Aorta (tissue), 5 donors: ENCODE data around the gene CPNE7. TPM values are rescaled to one million over a fixed set of nuclear protein-coding genes. Genes with fewer than 3 reads are reported as not detected.

ENCODE experiments used
- ATAC-seq: fragments of 200-7000 bp; cut with Tn5 transposase; one replicate; pipeline ENCODE4 v1.9.1; 2022; ENCODE audit warnings: moderate library complexity; ENCODE audit not compliant: low FRiP score
- DNase-seq, 2 donors: peaks; one replicate each; pipeline ENCODE4 v3.0.0-alpha.2; 2020
- H3K27ac ChIP-seq, 2 donors: one replicate each; pipeline ENCODE4 v1.5.1; 2013; ENCODE audit warnings: low read length in 2 of 2, mild to moderate bottlenecking in 2 of 2, moderate library complexity in 2 of 2, control low read depth in 1 of 2, inconsistent platforms in 1 of 2, low read depth in 1 of 2
- H3K27me3 ChIP-seq, 2 donors: one replicate each; pipeline ENCODE4 v1.6.1; 2013; ENCODE audit warnings: control low read depth in 1 of 2, low read length in 1 of 2, mild to moderate bottlenecking in 1 of 2, moderate library complexity in 1 of 2; ENCODE audit not compliant: insufficient read depth in 2 of 2, control insufficient read depth in 1 of 2
- H3K36me3 ChIP-seq, 2 donors: one replicate each; pipeline ENCODE4 v1.6.1; 2013; ENCODE audit warnings: control low read depth in 1 of 2, low read length in 1 of 2, mild to moderate bottlenecking in 1 of 2; ENCODE audit not compliant: insufficient read depth in 2 of 2, control insufficient read depth in 1 of 2
- H3K4me1 ChIP-seq, 2 donors: one replicate each; pipeline ENCODE4 v1.6.1; 2013; ENCODE audit warnings: low read length in 2 of 2, control low read depth in 1 of 2, mild to moderate bottlenecking in 1 of 2, moderate library complexity in 1 of 2; ENCODE audit not compliant: insufficient read depth in 2 of 2, control insufficient read depth in 1 of 2
- H3K4me3 ChIP-seq, 2 donors: one replicate each; pipeline ENCODE4 v1.5.1; 2013; ENCODE audit warnings: low read length in 2 of 2, control low read depth in 1 of 2, mild to moderate bottlenecking in 1 of 2
- H3K9me3 ChIP-seq: one replicate; pipeline ENCODE4 v1.6.1; 2013; ENCODE audit warnings: mild to moderate bottlenecking, low read length; ENCODE audit not compliant: control insufficient read depth
- WGBS, 2 donors: extraction: QIAGEN DNeasy Blood & Tissue Kit; methylation state at CpG; one replicate each; pipeline ENCODE4 v1.1.7; 2013; 5-methylcytosine and 5-hydroxymethylcytosine counted together
- intact Hi-C, 2 donors: fragments of 100-400 bp; cut with DNase I; formaldehyde crosslinking; loops; one replicate each; pipeline versions ENCODE4 v1.14.2 to v1.15.0; 2022
- polyA plus RNA-seq, 2 donors: library from polyadenylated mRNA; stranded (reverse); fragments of 200-250 nt; gene quantifications; one replicate each; pipeline ENCODE4 v1.2.3, GENCODE V29; 2013
- total RNA-seq, 2 donors: library from RNA; stranded (reverse); fragmentation: NEBNext Ultra II Directional; extraction: Animal tissue kit (Norgen Biotek cat#: 25700); gene quantifications; one replicate each; pipeline ENCODE4 v1.2.1, GENCODE V29; 2021
- donor health status: healthy with polysubstance abuse.
- donor health status: Bipolar disorder and iron deficiency.
- donor health status: DM: no; HTN: no; CAD: no.
- donor health status: DM: no; HTN: no; CAD: no.
- donor health status: DM: yes; HTN: yes; CAD: no.

Gene CPNE7
- total and polyA plus RNA-seq, 4 donors, result 0.13 to 0.69 (median 0.39) TPM

DNA sequence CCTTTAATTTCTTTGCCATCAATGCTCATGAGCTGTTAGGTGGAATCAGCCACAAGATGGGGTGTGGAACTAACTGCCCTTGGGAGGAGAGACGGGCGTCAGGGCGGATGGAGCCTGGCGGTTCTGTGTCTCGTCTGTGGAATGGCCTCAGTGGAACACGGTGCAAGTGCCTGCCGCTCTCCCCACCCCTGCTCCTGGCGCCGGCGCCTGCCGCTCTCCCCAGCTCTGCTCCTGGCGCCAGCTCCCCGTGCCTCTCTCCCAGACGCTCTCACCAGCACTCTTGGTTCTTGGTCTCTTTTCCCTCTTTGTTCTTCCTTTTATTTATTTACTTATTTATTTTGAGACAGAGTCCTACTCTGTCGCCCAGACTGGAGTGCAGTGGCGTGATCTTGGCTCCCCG lies 28.3 kb upstream of the CPNE7 start:
- no peak overlapping the region for H3K4me3 ChIP-seq
- no peaks in the 10 kb centered on the region for H3K9me3 ChIP-seq
- ATAC-seq (no peak), DNase-seq (no peak)
- peaks cover 0 to 7% of the 10 kb centered on the region in 2 donors for H3K36me3 ChIP-seq
- 94% methylated on average over 17 of the region's 17 CpGs for WGBS, 2 donors
- intact Hi-C loops, result no loop called here
- H3K27me3 ChIP-seq, result no peaks in the 10 kb centered on the region
- H3K27ac ChIP-seq, result no peak overlapping the region
- no peaks in the 10 kb centered on the region for H3K4me1 ChIP-seq

DNA sequence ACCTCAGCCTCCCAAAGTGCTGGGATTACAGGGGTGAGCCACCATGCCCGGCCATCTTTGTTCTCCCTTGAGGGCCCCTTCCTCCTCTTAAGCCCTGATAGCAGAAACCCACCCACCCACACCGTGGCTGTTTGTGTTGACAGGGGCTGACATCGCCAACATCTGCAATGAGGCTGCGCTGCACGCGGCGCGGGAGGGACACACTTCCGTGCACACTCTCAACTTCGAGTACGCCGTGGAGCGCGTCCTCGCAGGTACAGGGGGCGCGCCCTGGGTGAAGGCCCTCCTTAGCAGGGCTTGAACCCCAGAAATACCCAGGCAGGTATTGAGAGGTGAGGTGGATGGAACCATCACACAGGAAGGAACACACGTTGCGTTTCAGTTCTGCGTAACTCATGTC lies 27.7 kb upstream of the CPNE7 start:
- peaks cover 0 to 7% of the 10 kb centered on the region in 2 donors for H3K36me3 ChIP-seq
- 93 to 96% methylated on average over 20 of the region's 20 CpGs for WGBS, 2 donors

DNA sequence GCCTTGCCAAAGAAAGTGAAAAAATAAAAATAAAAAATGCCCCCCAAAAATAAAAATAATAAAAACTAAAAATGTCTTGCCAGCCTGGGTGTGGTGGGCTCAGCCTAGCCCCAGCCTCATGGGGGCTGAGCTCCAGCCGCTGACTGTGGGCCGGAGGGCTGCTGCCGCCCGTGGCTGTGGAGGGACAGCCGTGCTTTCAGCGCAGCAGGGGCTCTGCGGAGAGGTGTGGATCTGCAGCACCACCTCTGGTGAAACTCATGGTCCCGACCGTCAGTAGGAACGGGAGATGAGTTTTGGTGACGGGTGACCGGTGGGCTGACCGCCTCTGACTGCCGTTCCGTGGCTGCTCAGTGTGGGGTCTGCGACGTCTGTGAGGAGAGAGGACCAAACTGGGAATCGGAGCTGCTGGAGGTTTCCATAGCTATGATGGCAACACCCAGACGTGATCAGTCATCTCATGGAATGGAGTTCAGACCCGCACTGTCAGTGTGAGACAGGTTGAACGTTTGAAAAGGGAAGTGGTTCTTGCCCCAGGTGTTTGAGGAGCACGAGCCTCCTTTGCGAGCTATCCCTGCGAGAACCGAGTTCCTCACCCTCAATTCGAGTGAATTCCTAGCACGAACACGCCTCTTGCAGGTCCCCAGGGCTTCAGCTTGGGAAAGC lies 27.1 kb upstream of the CPNE7 start:
- 87 to 89% methylated on average over 28 of the region's 28 CpGs for WGBS, 2 donors
- H3K27ac ChIP-seq, result no peak overlapping the region

More for the DNA sequence above, 27.7 kb upstream of the CPNE7 start:
- intact Hi-C loops, result no loop called here
- H3K27me3 ChIP-seq, result no peaks in the 10 kb centered on the region
- H3K27ac ChIP-seq, result no peak overlapping the region
- no peaks in the 10 kb centered on the region for H3K4me1 ChIP-seq
- H3K4me3 ChIP-seq, result no peak overlapping the region
- no peak for DNase-seq
- no peak for ATAC-seq
- no peaks in the 10 kb centered on the region for H3K9me3 ChIP-seq

DNA sequence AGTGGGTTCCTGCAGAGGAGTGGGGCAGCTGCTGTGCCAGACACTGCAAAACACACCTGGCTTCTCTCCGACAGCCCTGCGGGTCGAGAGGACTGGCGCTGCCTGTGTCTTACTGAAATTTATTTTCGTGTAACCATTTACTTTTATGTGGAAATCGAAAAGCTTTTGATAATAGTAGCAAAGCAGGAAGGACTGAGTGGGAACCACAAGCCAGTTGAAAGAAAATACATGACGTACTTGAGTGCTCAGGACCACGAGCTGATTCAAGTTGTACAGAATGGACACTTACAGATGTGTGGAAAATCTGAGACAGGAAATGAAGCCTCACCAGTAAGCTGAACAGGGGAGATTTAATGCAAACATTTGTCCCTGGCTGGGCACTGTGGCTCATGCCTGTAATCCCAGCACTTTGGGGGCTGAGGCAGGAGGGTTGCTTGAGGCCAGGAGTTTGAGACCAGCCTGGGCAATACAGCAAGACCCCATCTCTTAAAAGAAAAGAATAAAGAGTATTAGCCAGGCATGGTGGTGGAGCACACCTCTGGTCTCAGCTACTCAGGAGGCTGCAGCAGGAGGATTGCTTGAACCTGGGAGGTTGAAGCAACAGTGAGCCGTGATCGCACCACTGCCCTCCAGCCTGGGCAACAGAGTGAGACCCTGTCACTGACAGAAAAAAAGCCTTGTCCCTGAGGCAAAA lies 26.4 kb upstream of the CPNE7 start:
- no peaks in the 10 kb centered on the region for H3K27me3 ChIP-seq
- no peaks in the 10 kb centered on the region for H3K9me3 ChIP-seq
- WGBS, 2 donors, result 91 to 94% methylated on average over 10 of the region's 10 CpGs
- H3K36me3 ChIP-seq, result peaks cover 0 to 7% of the 10 kb centered on the region in 2 donors
- no peak overlapping the region for H3K4me3 ChIP-seq
- intact Hi-C loops, result no loop called here
- ATAC-seq (no peak), DNase-seq (no peak)
- no peaks in the 10 kb centered on the region for H3K4me1 ChIP-seq
- H3K27ac ChIP-seq, result no peak overlapping the region

More for the DNA sequence above, 27.1 kb upstream of the CPNE7 start:
- no peaks in the 10 kb centered on the region for H3K27me3 ChIP-seq
- H3K4me1 ChIP-seq, result no peaks in the 10 kb centered on the region
- intact Hi-C loops, result no loop called here
- peaks cover 0 to 7% of the 10 kb centered on the region in 2 donors for H3K36me3 ChIP-seq
- ATAC-seq, result no peak
- DNase-seq, result no peak
- H3K4me3 ChIP-seq, result no peak overlapping the region
- no peaks in the 10 kb centered on the region for H3K9me3 ChIP-seq

DNA sequence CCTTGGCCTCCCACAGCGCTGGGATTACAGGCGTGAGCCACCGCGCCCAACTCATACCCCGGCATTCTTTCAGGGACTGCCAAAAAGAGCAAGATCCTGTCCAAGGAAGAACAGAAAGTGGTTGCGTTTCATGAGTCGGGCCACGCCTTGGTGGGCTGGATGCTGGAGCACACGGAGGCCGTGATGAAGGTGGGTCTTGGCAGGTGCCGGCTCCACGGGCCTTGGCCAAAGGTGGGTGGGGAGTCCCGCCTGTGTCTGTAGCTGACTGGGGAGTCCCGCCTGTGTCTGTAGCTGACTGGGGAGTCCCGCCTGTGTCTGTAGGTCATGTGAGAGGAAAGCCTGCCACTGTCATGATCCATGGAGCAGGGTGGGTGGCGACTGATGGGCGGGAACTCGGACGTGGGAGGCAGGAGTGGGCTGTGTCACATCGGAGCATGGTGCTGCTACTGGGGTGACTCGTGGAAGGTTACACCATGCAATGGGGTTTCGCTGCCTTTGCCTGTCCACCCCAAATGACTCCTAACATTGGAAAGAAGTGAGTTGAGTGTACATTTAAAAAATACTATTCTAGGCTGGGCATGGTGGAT lies 25.0 kb upstream of the CPNE7 start:
- Histone ChIP-seq H3K4me1 (no peaks in the 10 kb centered on the region), H3K4me3 (no peak overlapping the region), H3K27me3 (no peaks in the 10 kb centered on the region), H3K27ac (no peak overlapping the region), H3K36me3 (peaks cover 0 to 10% of the 10 kb centered on the region in 2 donors), H3K9me3 (no peaks in the 10 kb centered on the region)
- ATAC-seq (no peak), DNase-seq (no peak)
- intact Hi-C loops, result no loop called here
- 91 to 92% methylated on average over 22 of the region's 22 CpGs for WGBS, 2 donors

DNA sequence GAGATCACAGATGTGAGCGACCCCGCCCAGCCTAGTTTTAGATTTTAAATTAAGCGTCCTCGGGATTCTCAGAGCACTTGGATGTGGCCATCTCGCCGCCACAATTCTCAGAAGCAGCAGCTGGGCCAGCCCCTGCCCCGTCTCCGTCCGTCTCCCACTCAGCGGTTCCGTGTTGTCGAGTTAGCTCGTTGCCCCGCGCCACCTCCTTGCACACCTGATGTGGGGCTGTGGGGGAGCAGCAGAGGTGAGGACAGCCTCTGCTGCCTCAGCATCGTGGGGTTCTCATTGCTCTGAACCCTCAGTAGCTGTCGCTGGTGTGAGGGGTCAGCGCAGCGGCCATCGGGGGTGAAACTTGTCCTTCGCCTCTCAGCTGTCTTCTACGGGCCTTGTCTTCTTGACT lies 23.2 kb upstream of the CPNE7 start:
- 95% methylated on average over 22 of the region's 22 CpGs for WGBS, 2 donors
- Histone ChIP-seq H3K4me3 (no peak overlapping the region), H3K36me3 (peaks cover 0 to 7% of the 10 kb centered on the region in 2 donors), H3K27me3 (no peaks in the 10 kb centered on the region), H3K27ac (no peak overlapping the region), H3K9me3 (no peaks in the 10 kb centered on the region), H3K4me1 (no peaks in the 10 kb centered on the region)
- DNase-seq (no peak), ATAC-seq (no peak)
- intact Hi-C loops, result no loop called here

DNA sequence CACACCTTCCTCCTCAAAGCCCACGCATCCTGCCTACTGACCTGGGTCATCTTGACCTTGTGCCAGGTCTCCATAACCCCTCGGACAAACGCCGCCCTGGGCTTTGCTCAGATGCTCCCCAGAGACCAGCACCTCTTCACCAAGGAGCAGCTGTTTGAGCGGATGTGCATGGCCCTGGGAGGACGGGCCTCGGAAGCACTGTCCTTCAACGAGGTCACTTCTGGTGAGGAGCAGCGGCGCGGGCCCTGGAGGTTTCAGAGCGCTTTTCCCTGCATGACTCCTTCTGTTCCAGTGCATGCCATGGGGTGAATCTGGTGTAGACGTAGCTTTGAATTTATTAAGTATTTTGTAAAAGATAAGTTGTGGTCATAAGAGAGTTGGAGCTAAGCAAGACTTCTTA lies 22.6 kb upstream of the CPNE7 start:
- Histone ChIP-seq H3K36me3 (peaks cover 0 to 7% of the 10 kb centered on the region in 2 donors), H3K4me3 (no peak overlapping the region), H3K27me3 (no peaks in the 10 kb centered on the region), H3K27ac (no peak overlapping the region), H3K9me3 (no peaks in the 10 kb centered on the region), H3K4me1 (no peaks in the 10 kb centered on the region)
- ATAC-seq (no peak), DNase-seq (no peak)
- WGBS, 2 donors, result 91 to 95% methylated on average over 13 of the region's 13 CpGs
- intact Hi-C loops, result no loop called here

DNA sequence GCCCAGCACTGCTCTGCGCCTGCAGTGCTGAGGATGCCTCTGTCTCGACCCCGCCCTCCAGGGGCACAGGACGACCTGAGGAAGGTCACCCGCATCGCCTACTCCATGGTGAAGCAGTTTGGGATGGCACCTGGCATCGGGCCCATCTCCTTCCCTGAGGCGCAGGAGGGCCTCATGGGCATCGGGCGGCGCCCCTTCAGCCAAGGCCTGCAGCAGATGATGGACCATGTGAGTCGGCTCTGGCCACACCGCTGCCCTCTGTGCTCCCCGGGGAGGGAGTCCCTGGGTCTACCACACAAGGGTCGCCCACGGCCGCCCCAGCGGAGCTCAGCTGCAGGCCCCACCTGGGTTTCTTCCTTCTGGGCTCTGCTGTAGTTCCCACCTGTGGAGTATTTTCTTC lies 21.8 kb upstream of the CPNE7 start:
- Histone ChIP-seq H3K4me1 (no peaks in the 10 kb centered on the region), H3K36me3 (peaks cover 0 to 7% of the 10 kb centered on the region in 2 donors), H3K27me3 (no peaks in the 10 kb centered on the region), H3K27ac (no peak overlapping the region), H3K9me3 (no peaks in the 10 kb centered on the region), H3K4me3 (no peak overlapping the region)
- DNase-seq, result no peak
- ATAC-seq, result no peak
- intact Hi-C loops, result no loop called here
- WGBS, 2 donors, result 92 to 94% methylated on average over 18 of the region's 18 CpGs

DNA sequence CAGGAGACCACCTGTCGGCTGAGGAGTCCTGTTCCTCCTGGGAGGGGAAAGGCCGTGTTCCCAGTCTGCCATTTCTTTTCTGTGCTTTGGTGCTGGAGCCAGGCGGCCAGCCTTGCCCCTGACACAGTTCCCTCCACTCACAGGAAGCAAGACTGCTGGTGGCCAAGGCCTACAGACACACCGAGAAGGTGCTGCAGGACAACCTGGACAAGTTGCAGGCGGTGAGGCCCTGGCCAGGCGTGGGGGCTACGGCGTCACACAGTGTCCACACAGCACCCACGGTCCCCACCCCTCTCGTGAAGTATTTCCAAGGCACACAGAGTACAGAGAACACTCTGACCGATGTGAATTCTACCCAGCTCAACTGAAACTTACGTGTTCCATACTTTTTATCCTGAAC lies 21.2 kb upstream of the CPNE7 start:
- no peaks in the 10 kb centered on the region for H3K4me1 ChIP-seq
- H3K27ac ChIP-seq, result no peak overlapping the region
- no peak overlapping the region for H3K4me3 ChIP-seq
- WGBS, 2 donors, result 92% methylated on average over 12 of the region's 12 CpGs
- H3K36me3 ChIP-seq, result peaks cover 0 to 7% of the 10 kb centered on the region in 2 donors
- no peak for DNase-seq
- intact Hi-C loops, result no loop called here
- no peaks in the 10 kb centered on the region for H3K27me3 ChIP-seq
- no peaks in the 10 kb centered on the region for H3K9me3 ChIP-seq
- no peak for ATAC-seq
